GM21515 (cell line): Measurements from ENCODE around the gene FAM83C.

Experiments used
- ATAC-seq: cut with Tn5 transposase; IDR thresholded peaks from one replicate; pipeline ENCODE4 v1.9.1; 2021; ENCODE audit not compliant: unreplicated experiment

Gene FAM83C

GRCh38 chr20:35284992-35285805 lies 7.0 kb downstream of the FAM83C start:
- no peak for ATAC-seq

DNA sequence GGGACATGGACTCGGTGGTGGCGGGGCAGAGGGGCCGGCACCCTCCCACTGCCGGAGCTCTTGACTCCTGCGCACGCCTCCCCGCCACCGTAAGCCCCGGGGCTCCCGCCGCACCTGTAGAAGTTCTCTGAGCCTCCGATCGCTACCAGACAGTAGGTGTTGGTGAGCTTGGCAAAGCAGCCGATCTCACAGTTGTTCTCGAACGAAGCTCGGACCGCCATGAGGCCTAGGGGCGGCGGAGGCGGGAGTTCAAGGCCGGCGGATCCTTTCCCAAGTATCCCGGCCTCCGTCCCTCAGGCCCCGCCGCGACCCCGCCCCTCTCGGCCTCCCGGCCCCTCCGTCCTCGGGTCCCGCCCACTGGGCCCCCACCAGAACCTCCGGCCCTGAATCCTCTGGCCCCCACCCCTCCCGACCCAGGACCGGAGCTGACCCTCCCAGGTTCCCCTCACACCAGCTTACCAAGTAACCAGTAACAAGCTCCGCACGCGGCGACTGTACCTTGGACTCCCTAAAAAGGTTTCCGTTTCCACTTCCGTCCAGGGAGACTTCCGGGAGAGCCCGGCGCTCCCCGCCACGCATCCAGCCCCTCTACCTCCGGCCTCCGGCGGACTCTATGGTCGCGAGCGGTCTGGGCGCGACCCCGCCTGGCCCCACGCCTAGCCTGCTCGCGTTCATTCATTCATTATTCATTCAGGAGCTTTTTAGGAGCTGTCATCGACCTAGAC lies 7.8 kb downstream of the FAM83C start, which contains the start of gene EIF6:
EIF6 (minus strand) TSS at position 506 of the 725 bp plus-strand sequence; CDS start at position 221, 285 bp downstream.
- peak; percentile 71 for ATAC-seq

- ATAC-seq = no peak
These were observed 8.6 kb downstream of the FAM83C start for GRCh38 chr20:35283441-35284266.

DNA sequence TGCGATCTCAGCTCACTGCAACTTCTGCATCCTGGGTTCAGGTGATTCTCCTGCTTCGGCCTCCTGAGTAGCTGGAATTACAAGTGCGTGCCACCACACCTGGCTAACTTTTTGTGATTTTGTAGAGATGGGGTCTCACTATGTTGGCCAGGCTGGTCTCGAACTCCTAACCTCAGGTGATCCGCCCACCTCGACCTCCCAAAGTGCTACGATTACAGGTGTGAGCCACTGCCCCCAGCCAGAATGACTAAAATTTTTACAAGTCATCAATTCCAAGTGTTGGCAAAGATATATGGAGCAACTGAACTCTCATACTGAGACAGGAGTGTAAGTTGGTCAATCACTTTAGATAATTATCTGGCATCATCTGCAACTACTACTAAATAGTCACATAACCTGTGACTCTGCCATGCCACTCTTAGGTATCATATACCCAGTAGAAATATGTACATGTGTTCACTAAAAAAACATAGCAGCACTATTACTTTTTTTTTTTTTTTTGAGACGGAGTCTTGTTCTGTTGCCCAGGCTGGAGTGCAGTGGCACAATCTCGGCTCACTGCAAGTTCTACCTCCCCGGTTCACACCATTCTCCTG lies 10.6 kb downstream of the FAM83C start:
- ATAC-seq = no peak

GRCh38 chr20:35280523-35280922 lies 11.7 kb downstream of the FAM83C start:
- ATAC-seq = no peak

DNA sequence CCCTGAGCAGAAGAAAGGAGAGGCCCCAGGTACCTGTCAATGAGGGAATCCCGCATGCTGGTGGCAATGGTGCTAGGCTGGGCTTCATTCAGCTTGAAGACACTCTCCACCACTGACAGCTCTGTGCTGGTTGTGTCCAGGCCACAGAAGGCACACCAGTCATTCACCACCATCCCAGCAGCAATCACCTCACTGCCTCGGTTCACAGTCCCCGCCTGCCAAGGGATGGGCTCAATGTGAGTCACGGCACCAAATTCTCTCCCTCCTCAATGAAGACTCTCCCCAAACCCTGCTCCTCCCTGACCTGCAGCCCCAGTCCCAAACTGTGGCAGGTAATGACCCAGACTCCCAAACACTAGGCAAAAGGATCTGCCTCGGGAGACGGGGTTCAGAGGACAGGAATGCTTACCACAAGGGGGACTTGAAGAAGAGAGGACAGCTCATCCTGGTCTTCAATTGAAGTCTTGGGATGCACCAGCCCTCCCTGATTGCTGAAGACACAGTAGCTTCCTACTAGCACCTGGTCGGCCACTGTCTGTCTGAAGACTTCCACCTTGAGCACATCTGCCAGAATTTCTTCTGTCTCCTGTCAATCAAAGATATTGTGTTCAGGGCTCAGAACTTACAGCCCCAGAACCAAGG lies 12.6 kb downstream of the FAM83C start:
- no peak for ATAC-seq

GRCh38 chr20:35279040-35279439 lies 13.2 kb downstream of the FAM83C start:
- ATAC-seq = no peak

DNA sequence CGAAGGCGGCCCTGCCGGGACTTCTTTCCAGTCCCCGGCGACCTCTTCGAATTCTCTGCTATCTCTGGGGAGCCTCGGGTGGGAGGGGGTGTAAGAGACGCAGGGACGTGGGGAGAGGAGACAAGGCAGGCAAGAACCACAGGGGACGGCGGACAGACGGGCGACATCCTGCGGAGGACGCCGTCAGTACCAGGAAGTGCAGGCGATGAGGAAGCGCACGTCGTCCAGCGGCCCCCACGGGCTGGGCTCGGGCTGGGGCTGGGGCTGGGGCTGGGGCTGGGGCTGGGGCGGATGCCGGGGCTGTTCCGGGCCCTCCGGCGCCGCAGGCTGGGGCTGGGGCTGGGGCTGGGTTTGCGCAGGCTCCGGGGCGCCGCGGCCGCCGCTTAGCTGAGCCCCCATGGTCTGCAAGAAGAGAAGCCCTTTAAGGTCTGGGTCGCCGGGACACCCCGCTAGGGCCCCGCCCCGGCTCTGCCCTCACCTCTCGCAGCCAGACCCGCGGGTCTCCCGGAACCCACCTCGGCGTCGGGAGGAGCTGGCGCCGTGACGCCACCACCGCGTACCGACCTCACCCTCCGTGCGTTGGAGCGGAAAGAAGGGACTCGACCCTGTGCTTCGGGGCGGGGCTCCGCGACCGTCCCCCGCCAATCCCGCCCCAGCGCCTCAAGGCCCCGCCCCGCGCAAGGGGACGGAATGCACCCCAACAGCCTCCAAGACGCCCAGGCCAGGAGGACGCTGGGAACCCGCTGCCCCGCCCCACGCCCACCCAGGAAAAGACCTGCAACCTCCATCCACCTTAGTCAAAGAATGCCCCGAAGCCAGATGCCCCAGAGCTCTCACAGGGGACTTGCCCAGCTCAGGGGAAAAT lies 14.5 kb downstream of the FAM83C start, which contains the start of gene MMP24OS:
MMP24OS (minus strand) TSS at position 592 of the 865 bp plus-strand sequence; CDS start at position 399, 193 bp downstream.
- peak; percentile 75 for ATAC-seq

DNA sequence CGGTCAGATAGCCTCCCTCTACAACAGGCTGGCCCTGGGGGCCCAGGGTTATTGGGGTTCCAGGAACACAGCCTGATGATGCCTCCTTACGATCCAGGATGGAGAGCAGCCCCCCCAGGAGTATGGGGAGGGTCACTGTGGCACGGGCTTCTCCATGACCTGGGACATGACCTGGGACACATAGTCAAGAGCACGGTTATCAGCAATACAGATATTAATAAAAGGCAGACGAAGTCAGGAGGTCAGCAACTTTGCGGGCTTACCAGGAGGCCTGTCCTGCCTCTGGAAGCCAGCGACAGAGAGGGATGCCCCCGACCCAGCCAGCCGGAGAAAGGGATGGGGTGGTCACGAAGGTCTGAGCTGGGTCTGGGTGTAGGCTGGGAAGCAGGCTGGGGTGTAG lies 15.1 kb downstream of the FAM83C start:
- peak; percentile 21 for ATAC-seq

DNA sequence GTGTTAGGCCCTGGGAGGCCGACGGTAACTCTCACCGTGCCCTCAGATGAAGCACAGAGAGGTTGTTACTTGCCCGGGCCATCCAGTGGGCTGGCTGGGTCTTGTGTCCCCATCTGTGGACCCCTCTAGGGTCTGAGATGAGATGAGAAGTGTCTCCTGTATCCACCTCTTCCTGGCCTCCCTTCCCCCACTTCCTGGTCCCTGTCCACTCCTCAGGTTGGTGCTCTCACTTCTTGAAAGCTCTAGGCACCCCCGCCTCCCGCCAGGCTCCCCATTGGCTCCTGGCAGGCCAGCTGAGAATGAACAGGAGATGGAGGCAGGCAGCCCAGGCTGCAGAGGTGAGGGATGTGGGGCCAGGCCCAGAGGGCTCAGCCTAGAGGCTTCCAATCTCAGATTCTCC lies 15.8 kb downstream of the FAM83C start:
- ATAC-seq = no peak

DNA sequence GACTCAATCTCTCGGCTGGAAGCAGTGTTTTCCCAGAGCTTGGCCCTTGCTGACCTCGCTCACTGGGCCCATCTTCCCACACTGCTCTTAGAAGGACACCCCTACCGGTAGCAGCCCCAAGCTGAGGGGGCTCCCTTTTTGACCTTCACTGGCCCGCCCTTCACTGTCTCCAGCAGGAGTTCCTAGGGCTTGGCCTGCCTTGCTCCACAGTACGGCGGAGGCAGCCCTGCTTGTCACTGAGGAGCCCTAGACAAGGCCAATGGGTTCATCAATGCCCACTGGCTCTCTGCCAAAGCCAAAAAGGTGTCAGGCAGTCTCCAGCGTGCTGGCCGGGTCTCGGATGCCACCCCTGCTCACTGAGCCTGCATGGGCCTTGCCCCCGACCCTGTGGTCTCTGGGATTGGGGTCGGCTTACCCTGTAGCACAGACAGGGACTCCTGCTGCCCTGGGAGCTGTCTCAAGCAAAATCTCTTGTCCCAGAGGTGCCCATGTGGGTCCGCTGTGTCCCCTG lies 16.4 kb downstream of the FAM83C start:
- no peak for ATAC-seq

- no peak for ATAC-seq
These were observed 17.8 kb downstream of the FAM83C start for GRCh38 chr20:35274172-35275092.

DNA sequence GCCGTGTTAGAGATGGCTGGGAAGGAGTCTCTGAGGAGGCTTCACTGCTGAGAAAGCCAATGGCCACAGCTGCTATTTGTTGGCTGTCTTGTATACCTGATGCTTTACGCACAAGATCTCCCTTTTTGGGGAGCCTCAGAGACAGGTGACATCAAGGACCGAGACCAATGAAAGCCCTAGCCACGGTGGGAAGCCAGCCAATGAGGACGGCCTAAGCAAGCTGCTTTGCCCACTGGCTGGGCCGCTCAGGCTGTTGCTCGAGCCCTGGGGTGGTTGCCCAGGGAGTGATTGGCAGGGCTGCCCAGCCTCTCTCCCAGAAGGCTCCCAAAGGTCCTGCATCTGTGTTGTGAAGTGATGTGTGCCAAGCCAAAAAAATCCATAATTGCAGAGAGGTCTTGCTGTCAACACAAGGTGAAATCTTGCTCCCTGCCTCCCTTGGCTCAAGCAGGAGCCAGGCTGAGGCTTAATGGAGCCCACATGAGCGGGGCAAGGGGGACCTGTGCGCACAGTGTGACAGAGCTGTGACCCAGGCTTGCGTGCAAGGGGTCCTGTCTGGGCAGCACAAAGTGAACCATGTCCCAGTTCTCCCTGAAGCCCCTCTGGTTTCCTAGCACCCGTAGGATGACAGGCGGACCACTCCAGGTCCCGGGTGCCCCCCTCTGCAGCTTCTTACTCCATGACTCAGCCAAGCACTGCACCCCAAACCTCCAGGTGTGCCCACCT lies 18.6 kb downstream of the FAM83C start:
- no peak for ATAC-seq

GRCh38 chr20:35271904-35272303 lies 20.3 kb downstream of the FAM83C start:
- no peak for ATAC-seq

DNA sequence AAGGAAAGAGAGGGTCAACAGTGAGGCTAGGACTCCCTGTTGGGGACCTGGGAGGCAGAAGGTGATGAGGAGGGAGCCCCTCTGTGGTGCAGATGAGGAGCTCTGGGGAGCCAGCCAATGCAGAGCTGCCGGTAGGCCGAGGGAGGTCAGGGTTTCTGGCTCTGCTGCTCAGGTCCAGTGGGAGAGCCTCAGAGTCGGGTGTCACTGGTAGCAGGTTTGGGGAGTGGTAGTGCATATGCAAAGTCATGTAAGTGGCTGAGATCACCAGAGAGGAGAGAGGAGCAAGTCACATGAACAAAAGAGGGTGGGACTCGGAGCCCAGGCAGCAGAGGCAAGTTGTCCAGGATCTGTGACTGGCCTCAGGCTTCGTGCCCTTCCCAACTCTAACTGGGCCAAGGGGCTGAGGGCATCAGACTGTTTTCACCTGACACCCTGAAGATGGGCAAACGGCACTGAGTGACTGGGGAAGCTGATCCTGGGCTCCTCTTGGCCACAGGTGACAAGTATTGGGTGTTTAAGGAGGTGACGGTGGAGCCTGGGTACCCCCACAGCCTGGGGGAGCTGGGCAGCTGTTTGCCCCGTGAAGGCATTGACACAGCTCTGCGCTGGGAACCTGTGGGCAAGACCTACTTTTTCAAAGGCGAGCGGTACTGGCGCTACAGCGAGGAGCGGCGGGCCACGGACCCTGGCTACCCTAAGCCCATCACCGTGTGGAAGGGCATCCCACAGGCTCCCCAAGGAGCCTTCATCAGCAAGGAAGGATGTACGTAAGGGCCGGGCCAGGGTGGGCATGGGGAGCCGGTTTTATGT lies 20.9 kb downstream of the FAM83C start:
- no peak for ATAC-seq

DNA sequence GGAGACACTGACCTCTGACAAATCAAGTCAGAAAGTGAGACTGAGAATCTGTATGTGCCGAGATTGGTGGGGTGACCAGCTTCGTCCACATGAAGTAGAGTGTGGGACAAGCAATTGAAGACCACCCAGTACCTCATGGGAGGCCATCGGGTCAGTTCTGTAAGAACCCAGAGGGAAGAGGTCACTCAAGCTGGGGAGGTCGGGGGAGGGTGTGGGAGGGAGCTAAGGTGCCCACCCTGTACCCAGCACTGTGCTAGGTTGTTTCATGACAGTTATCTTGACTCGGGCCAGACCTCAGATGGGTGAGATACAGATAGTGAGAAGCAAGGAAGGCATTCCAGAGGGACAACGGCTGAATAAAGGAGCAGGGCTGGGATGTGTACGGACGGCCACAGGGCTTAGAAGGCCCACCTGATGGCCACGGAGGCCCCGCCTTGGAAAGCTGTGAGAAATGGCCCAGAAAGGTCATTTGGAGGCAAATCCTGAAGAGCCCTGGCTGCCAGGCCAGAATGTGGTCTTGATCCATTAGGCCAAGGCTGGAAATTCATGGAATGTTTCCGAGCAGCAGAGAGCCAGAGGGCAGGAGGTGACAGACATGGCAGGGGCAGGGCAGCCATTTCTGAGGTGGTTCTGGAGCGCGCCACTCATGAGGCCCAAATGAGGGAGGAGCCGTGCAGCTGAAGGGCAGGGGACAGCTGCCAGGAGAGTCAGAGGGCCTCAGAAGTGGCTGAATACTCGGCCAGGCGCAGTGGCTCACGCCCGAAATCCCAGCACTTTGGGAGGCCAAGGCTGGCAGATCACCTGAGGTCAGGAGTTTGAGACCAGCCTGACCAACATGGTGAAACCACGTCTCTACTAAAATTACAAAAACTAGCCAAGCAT lies 22.0 kb downstream of the FAM83C start:
- ATAC-seq = no peak
